Muscle layer of duodenum (tissue), 2 donors: ENCODE measurements around the gene MC5R.
A peak's percentile ranks its signal among the peaks of the same experiment; 100 is the strongest.
"Not testable (repeated sequence)": the region's sequence is repeated elsewhere in the genome, so short reads cannot be mapped to it uniquely, and the experiment has no call there.

Experiments
- H3K27ac ChIP-seq: one replicate; pipeline ENCODE4 v1.7.0; 2013; ENCODE audit warnings: mild to moderate bottlenecking, low read length
- H3K27me3 ChIP-seq: one replicate; pipeline ENCODE4 v1.7.0; 2013; ENCODE audit warnings: low read depth, mild to moderate bottlenecking, control low read depth, low read length
- H3K36me3 ChIP-seq, 2 donors: one replicate each; pipeline ENCODE4 v1.7.0; 2013; ENCODE audit warnings: low read length in 2 of 2, control low read depth in 1 of 2, mild to moderate bottlenecking in 1 of 2; ENCODE audit not compliant: insufficient read depth in 2 of 2, control insufficient read depth in 1 of 2
- H3K4me1 ChIP-seq, 2 donors: one replicate each; pipeline ENCODE4 v1.7.0; 2013; ENCODE audit warnings: low read length in 2 of 2, mild to moderate bottlenecking in 2 of 2, control low read depth in 1 of 2, moderate library complexity in 1 of 2; ENCODE audit not compliant: insufficient read depth in 2 of 2, control insufficient read depth in 1 of 2
- H3K4me3 ChIP-seq, 2 donors: one replicate each; pipeline ENCODE4 v1.7.0; 2013; ENCODE audit warnings: low read length in 2 of 2, low read depth in 1 of 2, mild to moderate bottlenecking in 1 of 2
- H3K9me3 ChIP-seq, 2 donors: one replicate each; pipeline ENCODE4 v1.7.0; 2013; ENCODE audit warnings: low read length in 2 of 2, control low read depth in 1 of 2, mild to moderate bottlenecking in 1 of 2; ENCODE audit not compliant: control insufficient read depth in 1 of 2
- donor health status: healthy.

MC5R gene

DNA sequence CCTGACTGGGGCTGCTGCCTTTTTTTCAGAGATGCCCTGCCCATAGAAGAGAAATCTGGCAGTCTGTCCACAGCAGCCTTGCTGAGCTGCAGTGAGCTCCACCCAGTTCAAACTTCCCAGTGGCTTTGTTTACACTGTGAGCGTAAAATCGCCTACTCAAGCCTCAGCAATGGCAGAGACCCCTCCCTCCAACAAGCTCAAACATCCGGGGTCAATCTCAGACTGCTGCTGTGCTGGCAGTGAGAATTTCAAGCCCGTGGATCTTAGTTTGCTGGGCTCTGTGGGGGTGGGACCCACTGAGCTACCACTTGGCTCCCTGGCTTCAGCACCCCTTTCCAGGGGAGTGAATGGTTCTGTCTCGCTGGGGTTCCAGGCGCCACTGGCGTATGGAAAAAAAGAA, 38.9 kb downstream of the MC5R start:
- not testable (repeated sequence) for H3K27ac ChIP-seq, H3K36me3 ChIP-seq, H3K9me3 ChIP-seq, H3K4me3 ChIP-seq, H3K27me3 ChIP-seq, H3K4me1 ChIP-seq

DNA sequence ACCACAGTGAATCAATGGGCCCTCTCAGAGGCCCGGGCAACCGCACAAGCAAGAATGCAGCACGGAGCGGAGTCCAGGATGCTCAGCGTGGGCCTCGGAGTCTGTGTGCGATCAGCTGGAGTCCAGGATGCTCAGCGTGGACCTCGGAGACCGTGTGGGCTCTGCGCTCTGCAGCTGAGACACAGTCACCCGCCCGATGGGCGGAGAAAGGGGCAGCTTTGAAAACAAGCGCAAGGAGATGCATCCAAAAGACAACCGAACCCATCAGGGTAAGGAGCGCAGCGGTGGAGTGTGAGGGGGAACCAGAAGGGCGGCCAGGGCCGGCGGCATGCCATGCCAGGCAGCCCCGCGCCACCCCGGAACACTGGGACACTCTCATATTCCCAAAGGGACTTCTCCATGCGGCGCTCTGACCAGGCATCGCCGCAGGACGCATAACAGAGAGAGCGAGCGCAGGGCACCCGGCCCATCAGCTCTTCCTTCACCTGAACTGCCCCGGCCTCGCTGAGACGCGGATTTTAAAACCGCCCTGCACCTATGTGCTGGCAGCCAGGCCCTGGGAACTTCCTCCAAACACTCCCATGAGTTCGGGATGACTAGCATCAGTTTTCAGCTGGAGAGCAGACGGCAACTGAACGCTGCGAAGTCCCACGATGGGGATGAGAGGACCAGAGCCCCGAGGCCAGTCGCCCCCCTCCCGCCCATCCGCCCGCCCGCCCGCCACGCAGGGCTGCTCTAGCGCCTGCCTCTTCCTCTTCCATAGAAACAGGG, 44.7 kb downstream of the MC5R start:
- Histone ChIP-seq H3K27me3 (peaks cover 10% of the 10 kb centered on the region), H3K36me3 (no peaks in the 10 kb centered on the region), H3K4me3 (peak overlapping the region in 1 of 2 donors; percentile 35), H3K27ac (no peak overlapping the region), H3K4me1 (peaks cover 0 to 7% of the 10 kb centered on the region in 2 donors), H3K9me3 (no peaks in the 10 kb centered on the region)

DNA sequence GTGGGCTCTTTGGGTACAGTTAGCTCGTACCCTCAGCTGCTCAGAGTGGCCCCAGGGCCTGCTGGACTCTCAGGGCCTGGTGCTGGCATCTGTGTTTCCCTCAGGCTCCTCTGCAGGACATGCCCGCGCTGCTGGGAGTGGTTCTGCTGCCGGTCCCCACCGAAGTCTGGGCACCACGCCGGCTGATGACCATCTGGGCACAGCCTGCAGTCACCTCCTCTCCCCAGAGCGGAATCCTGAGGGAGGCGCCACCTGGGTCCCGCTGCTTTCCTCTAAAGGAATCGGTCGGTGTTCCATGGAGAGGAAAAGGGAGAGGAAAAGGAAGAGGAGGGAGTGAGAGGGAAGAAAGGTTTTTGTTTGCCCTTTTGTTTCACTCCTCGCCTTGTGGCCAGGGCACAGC, 47.8 kb downstream of the MC5R start:
- H3K4me1 ChIP-seq, result peaks cover 0 to 7% of the 10 kb centered on the region in 2 donors
- H3K36me3 ChIP-seq, result no peaks in the 10 kb centered on the region
- H3K4me3 ChIP-seq, result no peak overlapping the region
- peaks cover 10% of the 10 kb centered on the region for H3K27me3 ChIP-seq
- H3K27ac ChIP-seq, result no peak overlapping the region
- H3K9me3 ChIP-seq, result no peaks in the 10 kb centered on the region

DNA sequence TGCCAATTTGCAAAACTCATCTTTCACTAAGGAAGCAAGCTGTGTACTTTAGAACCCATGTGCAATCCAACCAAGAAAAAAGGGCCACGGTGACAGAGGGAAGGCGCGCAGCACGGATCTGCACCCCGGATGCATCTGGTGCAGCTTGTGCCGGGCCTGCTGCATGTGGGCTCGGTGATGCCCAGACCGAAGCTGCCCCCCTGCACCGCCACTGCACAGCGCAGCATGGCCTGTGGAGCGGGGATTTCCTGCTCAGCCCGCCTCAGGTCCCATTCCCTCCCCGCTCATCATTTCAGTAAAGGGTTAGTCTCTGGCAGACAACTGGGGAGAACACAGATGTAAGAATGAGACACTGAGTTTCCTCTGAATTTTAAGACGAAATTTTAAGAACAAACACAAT, 48.4 kb downstream of the MC5R start:
- peaks cover 0 to 7% of the 10 kb centered on the region in 2 donors for H3K4me1 ChIP-seq
- H3K9me3 ChIP-seq, result no peaks in the 10 kb centered on the region
- H3K4me3 ChIP-seq, result no peak overlapping the region
- no peaks in the 10 kb centered on the region for H3K36me3 ChIP-seq
- peaks cover 10% of the 10 kb centered on the region for H3K27me3 ChIP-seq
- H3K27ac ChIP-seq, result no peak overlapping the region

DNA sequence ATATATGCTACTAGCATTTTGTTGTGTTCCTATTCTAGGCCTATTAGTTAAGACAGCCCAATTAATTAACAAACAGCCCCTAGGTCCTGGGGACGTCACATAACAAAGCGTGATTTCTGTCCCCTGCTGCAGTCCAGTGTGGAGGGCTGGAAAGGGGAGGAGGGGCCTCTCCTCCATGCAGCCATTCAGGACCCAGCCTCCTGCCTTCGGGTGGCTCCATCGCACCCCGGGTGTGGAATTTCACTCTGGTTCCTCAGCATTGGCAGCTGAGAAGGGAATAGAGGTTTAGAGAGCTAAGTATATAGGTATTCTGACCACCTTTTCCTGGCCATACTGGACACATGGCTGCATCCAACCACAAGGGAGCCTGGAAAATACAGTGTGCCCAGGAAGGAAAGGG, 49.0 kb downstream of the MC5R start:
- Histone ChIP-seq H3K4me3 (no peak overlapping the region), H3K9me3 (no peaks in the 10 kb centered on the region), H3K27ac (no peak overlapping the region), H3K4me1 (peaks cover 0 to 7% of the 10 kb centered on the region in 2 donors), H3K36me3 (no peaks in the 10 kb centered on the region), H3K27me3 (peaks cover 6% of the 10 kb centered on the region)

DNA sequence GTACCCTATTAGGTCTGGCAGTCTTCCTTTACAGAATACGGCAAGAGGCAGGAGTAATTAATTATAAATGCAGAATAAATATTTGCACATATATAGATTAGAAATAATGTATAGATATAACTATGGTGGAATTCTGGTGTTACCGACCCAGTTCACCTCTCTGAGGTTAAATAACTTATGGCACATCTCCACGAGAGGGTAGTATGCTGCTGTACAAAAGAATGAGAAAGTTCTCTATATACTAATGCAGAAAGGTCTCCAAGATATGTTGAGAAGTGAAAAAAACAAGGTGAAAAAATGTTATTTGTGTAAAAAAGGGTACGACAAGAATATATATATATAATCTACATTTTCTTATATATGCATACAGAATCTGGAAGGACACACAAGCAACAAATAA, 50.6 kb downstream of the MC5R start:
- H3K4me3 ChIP-seq, result no peak overlapping the region
- H3K4me1 ChIP-seq, result no peaks in the 10 kb centered on the region
- no peaks in the 10 kb centered on the region for H3K36me3 ChIP-seq
- no peaks in the 10 kb centered on the region for H3K9me3 ChIP-seq
- H3K27me3 ChIP-seq, result no peaks in the 10 kb centered on the region
- no peak overlapping the region for H3K27ac ChIP-seq
